Activated CD4-positive, alpha-beta T cell treated with anti-CD3 and anti-CD28 coated beads, Interleukin-2, amount 50 U/mL, for 4 hours (primary cell): ENCODE data around the gene COX7B2.

Experiments used
- DNase-seq, 2 experiments: peaks; one replicate each; pipeline ENCODE4 v3.0.0-alpha.2; 2020

COX7B2 gene

GRCh38 chr4:46886711-46887110 lies 22.3 kb downstream of the COX7B2 start:
- no peak for DNase-seq

GRCh38 chr4:46878641-46879040 lies 30.4 kb downstream of the COX7B2 start:
- no peak for DNase-seq

GRCh38 chr4:46874811-46875210 lies 34.2 kb downstream of the COX7B2 start:
- DNase-seq = no peak

- DNase-seq = no peak
Measured at GRCh38 chr4:46870411-46870810, 38.6 kb downstream of the COX7B2 start.

GRCh38 chr4:46856333-46856732 lies 52.7 kb downstream of the COX7B2 start:
- DNase-seq = no peak

- no peak for DNase-seq
Measured at GRCh38 chr4:46852800-46853199, 56.2 kb downstream of the COX7B2 start.

GRCh38 chr4:46850026-46850425 lies 59.0 kb downstream of the COX7B2 start:
- DNase-seq = no peak

GRCh38 chr4:46844325-46844917 lies 64.6 kb downstream of the COX7B2 start:
- peak in 1 of 2 experiments; percentile 11 for DNase-seq

- no peak for DNase-seq
Measured at GRCh38 chr4:46839128-46839527, 69.9 kb downstream of the COX7B2 start.

GRCh38 chr4:46837639-46838038 lies 71.4 kb downstream of the COX7B2 start:
- DNase-seq = no peak

- DNase-seq = no peak
Measured at GRCh38 chr4:46836584-46836983, 72.5 kb downstream of the COX7B2 start.

GRCh38 chr4:46830971-46831454 lies 78.0 kb downstream of the COX7B2 start:
- DNase-seq = no peak

- DNase-seq = no peak
Measured at GRCh38 chr4:46820154-46820553, 88.9 kb downstream of the COX7B2 start.

GRCh38 chr4:46819095-46819494 lies 90.0 kb downstream of the COX7B2 start:
- no peak for DNase-seq

GRCh38 chr4:46818604-46819003 lies 90.4 kb downstream of the COX7B2 start:
- DNase-seq = no peak

GRCh38 chr4:46817806-46818205 lies 91.2 kb downstream of the COX7B2 start:
- DNase-seq = no peak

GRCh38 chr4:46804781-46805413 lies 104.1 kb downstream of the COX7B2 start:
- DNase-seq = no peak

- DNase-seq = no peak
Measured at GRCh38 chr4:46793036-46793435, 116.0 kb downstream of the COX7B2 start.

GRCh38 chr4:46781434-46782092 lies 127.5 kb downstream of the COX7B2 start:
- DNase-seq = no peak

- DNase-seq = no peak
Measured at GRCh38 chr4:46765465-46765864, 143.6 kb downstream of the COX7B2 start.

GRCh38 chr4:46730075-46730474 lies 179.0 kb downstream of the COX7B2 start:
- no peak for DNase-seq

GRCh38 chr4:46720055-46720454 lies 189.0 kb downstream of the COX7B2 start:
- no peak for DNase-seq

- DNase-seq = no peak
Measured at GRCh38 chr4:46717950-46718349, 191.1 kb downstream of the COX7B2 start.

- DNase-seq = no peak
Measured at GRCh38 chr4:46715468-46715867, 193.6 kb downstream of the COX7B2 start.
